OCI-LY1 (cell line): ENCODE measurements around the gene LRCH1.

Source experiments
- H2AFZ ChIP-seq: fragments of 200-600 bp; sonication (generic), shearing (Covaris generic); 2 replicates; pipeline ENCODE4 v1.6.0; 2014; ENCODE audit warnings: antibody characterized with exemption, mild to moderate bottlenecking, low read length
- H3F3A ChIP-seq: fragments of 200-600 bp; sonication (generic), shearing (Covaris generic); 2 replicates; pipeline ENCODE4 v1.6.0; 2014; ENCODE audit warnings: mild to moderate bottlenecking, antibody characterized with exemption, low read length, moderate library complexity; ENCODE audit not compliant: insufficient read depth
- H3K27ac ChIP-seq: fragments of 200-600 bp; sonication (generic); 2 replicates; pipeline ENCODE4 v1.5.1; 2014; ENCODE audit warnings: low read length, mixed run types, mild to moderate bottlenecking, low read depth; ENCODE audit not compliant: poor library complexity, severe bottlenecking
- H3K27me3 ChIP-seq: fragments of 200-600 bp; sonication (generic); 2 replicates; pipeline ENCODE4 v1.6.0; 2014; ENCODE audit warnings: antibody characterized with exemption, mild to moderate bottlenecking, low read length, moderate library complexity; ENCODE audit not compliant: insufficient read depth
- H3K36me3 ChIP-seq: fragments of 200-600 bp; sonication (generic); 2 replicates; pipeline ENCODE4 v1.6.1; 2014; ENCODE audit warnings: mild to moderate bottlenecking, antibody characterized with exemption, low read length, moderate library complexity, mixed read lengths; ENCODE audit not compliant: insufficient read depth
- H3K4me1 ChIP-seq: fragments of 200-600 bp; sonication (generic); 2 replicates; pipeline ENCODE4 v1.5.1; 2014; ENCODE audit warnings: mild to moderate bottlenecking, low read length, moderate library complexity; ENCODE audit not compliant: insufficient read depth, severe bottlenecking
- H3K4me2 ChIP-seq: fragments of 200-600 bp; sonication (generic), shearing (Covaris generic); 2 replicates; pipeline ENCODE4 v1.6.1; 2014; ENCODE audit warnings: low read length
- H3K4me3 ChIP-seq: fragments of 200-600 bp; sonication (generic); 2 replicates; pipeline ENCODE4 v1.5.1; 2014; ENCODE audit warnings: low read length, low read depth, mild to moderate bottlenecking, mixed read lengths; ENCODE audit not compliant: poor library complexity, severe bottlenecking
- H3K79me2 ChIP-seq: fragments of 200-600 bp; shearing (Covaris generic); 2 replicates; pipeline ENCODE4 v1.6.1; 2016; ENCODE audit warnings: mixed run types, low read length, mixed read lengths; ENCODE audit not compliant: insufficient read depth
- H3K9ac ChIP-seq: fragments of 200-600 bp; sonication (generic), shearing (Covaris generic); 2 replicates; pipeline ENCODE4 v1.6.1; 2014; ENCODE audit warnings: mild to moderate bottlenecking, low read length, mixed read lengths
- H3K9me2 ChIP-seq: fragments of 200-600 bp; sonication (generic), shearing (Covaris generic); 2 replicates; pipeline ENCODE4 v1.6.1; 2014; ENCODE audit warnings: low read depth, mild to moderate bottlenecking, low read length, mixed read lengths
- H3K9me3 ChIP-seq: fragments of 200-600 bp; shearing (Covaris generic); 2 replicates; pipeline ENCODE4 v1.6.1; 2014; ENCODE audit warnings: low read length, mixed read lengths
- H4K20me1 ChIP-seq: fragments of 200-600 bp; sonication (generic), shearing (Covaris generic); 2 replicates; pipeline ENCODE4 v1.6.0; 2016; ENCODE audit warnings: mild to moderate bottlenecking, low read length; ENCODE audit not compliant: insufficient read depth
- CTCF ChIP-seq: fragments of 200-600 bp; sonication (generic), shearing (Covaris generic); IDR thresholded peaks from 2 replicates; pipeline ENCODE4 v1.5.1; 2017; ENCODE audit warnings: mild to moderate bottlenecking, antibody characterized with exemption, low read length, moderate library complexity, mixed read lengths
- EZH2 ChIP-seq: fragments of 200-600 bp; sonication (generic), shearing (Covaris generic); IDR thresholded peaks from 2 replicates; pipeline ENCODE4 v1.8.0; 2017; ENCODE audit warnings: borderline replicate concordance, mixed run types, mild to moderate bottlenecking, antibody characterized with exemption, low read length, moderate library complexity, mixed read lengths

The LRCH1 gene

GRCh38 chr13:46565808-46566750, 13.1 kb downstream of the LRCH1 start:
- Histone ChIP-seq H2AFZ (no peak overlapping the region), H3K36me3 (no peaks in the 10 kb centered on the region), H3K27me3 (no peaks in the 10 kb centered on the region), H3F3A (no peaks in the 10 kb centered on the region), H4K20me1 (peaks cover 7% of the 10 kb centered on the region), H3K27ac (no peak overlapping the region), H3K9ac (no peak overlapping the region), H3K4me2 (no peak overlapping the region), H3K4me1 (no peaks in the 10 kb centered on the region), H3K9me3 (no peaks in the 10 kb centered on the region), H3K9me2 (no peaks in the 10 kb centered on the region), H3K4me3 (no peak overlapping the region), H3K79me2 (no peaks in the 10 kb centered on the region)
- TF ChIP-seq CTCF (no peak), EZH2 (no peak)

- Histone ChIP-seq H3K79me2 (no peaks in the 10 kb centered on the region), H3K27ac (no peak overlapping the region), H3K4me1 (no peaks in the 10 kb centered on the region), H2AFZ (no peak overlapping the region), H3K9me2 (no peaks in the 10 kb centered on the region), H3K9me3 (no peaks in the 10 kb centered on the region), H3K4me2 (no peak overlapping the region), H3K27me3 (no peaks in the 10 kb centered on the region), H3F3A (no peaks in the 10 kb centered on the region), H3K9ac (no peak overlapping the region), H3K36me3 (no peaks in the 10 kb centered on the region), H3K4me3 (no peak overlapping the region), H4K20me1 (peaks cover 7% of the 10 kb centered on the region)
- TF ChIP-seq CTCF (no peak), EZH2 (no peak)
Measured at GRCh38 chr13:46567671-46568070, 14.7 kb downstream of the LRCH1 start.

GRCh38 chr13:46569456-46569855, 16.5 kb downstream of the LRCH1 start:
- Histone ChIP-seq H3K9me2 (no peaks in the 10 kb centered on the region), H3K4me1 (no peaks in the 10 kb centered on the region), H3F3A (no peaks in the 10 kb centered on the region), H3K27me3 (no peaks in the 10 kb centered on the region), H3K4me3 (no peak overlapping the region), H3K9me3 (no peaks in the 10 kb centered on the region), H4K20me1 (peaks cover 7% of the 10 kb centered on the region), H3K36me3 (no peaks in the 10 kb centered on the region), H3K27ac (no peak overlapping the region), H3K4me2 (no peak overlapping the region), H3K79me2 (no peaks in the 10 kb centered on the region), H2AFZ (no peak overlapping the region), H3K9ac (no peak overlapping the region)
- no peak for TF ChIP-seq EZH2
- TF ChIP-seq CTCF, result no peak
